ENCODE measurements around the gene MTA3.
A peak's percentile ranks its signal among the peaks of the same experiment; 100 is the strongest.

MTA3 gene

DNA sequence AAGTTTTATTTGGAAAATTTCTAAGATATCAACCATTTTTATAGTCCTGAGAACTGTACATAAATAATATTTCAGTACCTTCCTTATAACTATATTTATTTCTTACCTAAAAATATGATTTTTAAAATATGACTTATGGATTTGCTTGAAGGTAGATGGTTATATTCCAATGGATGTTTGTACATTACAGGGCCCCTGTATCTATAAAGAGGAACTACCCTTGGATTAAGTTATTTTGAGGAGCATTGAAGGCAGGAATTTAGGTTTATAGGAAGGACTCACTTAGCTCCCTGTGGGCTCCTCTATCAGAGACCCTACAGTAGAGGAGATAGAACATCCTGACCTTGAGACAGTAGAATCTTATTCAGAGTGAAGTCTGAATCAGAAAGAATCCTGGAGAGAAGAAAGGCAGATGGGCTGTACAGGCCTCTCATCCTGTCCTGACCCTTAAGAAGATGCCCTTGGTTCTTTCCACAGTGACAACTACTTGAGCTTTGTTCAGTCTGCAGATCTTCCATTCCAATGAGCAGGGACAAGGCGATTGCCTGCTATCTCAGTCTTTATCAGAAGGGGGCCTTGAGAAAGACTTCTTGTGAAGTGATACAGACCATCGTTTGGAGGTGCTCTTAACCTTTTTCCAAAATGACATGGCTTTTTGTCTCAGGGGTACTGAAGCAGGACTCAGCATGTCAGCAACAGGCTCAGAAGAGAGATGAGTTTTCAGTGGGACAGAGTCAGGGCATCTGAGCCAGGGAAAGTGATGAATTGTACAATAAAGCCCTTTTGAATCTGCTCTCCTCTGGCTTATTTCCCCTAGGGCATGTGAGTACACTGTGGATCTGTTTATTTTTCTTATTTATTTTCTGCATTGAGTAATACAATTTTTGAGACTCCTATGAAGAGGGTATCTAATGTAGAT is 174.6 kb downstream of the MTA3 start:
- peak; percentile 39 for DNase-seq

GRCh38 chr2:42743659-42743990 is 175.2 kb downstream of the MTA3 start:
- no peak for DNase-seq

GRCh38 chr2:42744545-42745082 is 176.2 kb downstream of the MTA3 start:
- DNase-seq: no peak

DNA sequence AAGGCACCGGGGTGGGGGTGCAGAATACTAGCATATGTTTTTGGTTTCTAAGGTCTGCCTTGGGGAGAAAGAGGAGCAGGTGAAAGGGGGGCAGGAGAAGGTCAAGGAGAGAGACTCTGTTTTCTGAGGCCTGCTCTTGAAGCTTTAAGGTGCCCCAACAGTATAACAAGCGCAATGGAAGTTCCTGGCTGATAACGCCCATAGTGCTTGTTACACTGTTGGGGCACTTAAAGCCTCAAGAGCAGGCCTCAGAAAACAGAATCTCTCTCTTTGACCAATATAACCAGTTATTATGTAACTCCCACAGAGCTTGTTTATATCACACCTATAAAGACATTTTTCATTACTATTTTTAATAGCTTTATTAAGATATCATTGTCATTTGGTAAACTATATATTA is 179.0 kb downstream of the MTA3 start:
- no peak for DNase-seq

- no peak for DNase-seq
Observed at GRCh38 chr2:42748840-42749239, 180.4 kb downstream of the MTA3 start.

DNA sequence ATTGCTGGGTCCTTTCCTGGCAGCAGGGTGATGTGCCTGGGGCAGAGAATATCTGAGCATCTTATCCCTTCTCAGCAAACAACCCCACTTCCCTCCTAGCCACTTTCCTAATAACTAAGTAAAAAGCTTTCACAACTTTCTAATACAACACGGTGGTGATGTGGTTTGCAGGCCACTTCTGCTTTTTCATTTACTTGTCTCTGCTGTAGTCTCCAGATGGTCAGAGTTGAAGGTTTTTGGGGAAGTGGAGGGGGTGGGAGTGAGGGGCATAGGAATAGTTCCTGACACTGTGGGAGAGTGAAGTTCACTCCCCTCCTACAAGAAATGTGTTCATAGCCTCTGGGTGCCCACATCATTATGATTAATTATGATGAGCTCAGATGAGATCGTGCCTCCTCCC is 183.9 kb downstream of the MTA3 start:
- no peak for DNase-seq

GRCh38 chr2:42752816-42753813 is 184.7 kb downstream of the MTA3 start:
- DNase-seq: no peak

GRCh38 chr2:42754021-42754775 is 185.8 kb downstream of the MTA3 start:
- DNase-seq: no peak

DNA sequence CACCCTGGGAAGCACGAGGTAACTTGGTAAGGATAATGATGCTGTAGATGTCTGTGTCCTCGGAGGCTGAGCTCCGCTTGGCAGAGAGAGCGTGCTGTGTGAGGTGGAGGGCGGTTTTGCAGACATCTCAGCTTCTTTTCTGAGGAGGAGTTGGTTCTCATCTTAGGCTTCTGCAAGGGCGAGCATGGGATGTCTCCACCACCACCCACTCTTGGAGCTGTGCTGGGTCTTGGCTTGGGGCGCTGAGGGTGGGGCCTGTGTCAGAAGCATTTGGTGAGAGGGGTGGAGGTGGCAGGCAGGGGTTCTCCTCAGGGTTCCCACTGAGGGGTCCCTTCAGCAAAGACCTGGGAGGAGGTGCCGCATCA is 186.3 kb downstream of the MTA3 start:
- DNase-seq: no peak

GRCh38 chr2:42755191-42755880 is 186.9 kb downstream of the MTA3 start:
- peak; percentile 52 for DNase-seq

- DNase-seq: no peak
Observed at GRCh38 chr2:42756150-42756775, 187.8 kb downstream of the MTA3 start.

GRCh38 chr2:42756966-42757513 is 188.6 kb downstream of the MTA3 start:
- peak; percentile 32 for DNase-seq

DNA sequence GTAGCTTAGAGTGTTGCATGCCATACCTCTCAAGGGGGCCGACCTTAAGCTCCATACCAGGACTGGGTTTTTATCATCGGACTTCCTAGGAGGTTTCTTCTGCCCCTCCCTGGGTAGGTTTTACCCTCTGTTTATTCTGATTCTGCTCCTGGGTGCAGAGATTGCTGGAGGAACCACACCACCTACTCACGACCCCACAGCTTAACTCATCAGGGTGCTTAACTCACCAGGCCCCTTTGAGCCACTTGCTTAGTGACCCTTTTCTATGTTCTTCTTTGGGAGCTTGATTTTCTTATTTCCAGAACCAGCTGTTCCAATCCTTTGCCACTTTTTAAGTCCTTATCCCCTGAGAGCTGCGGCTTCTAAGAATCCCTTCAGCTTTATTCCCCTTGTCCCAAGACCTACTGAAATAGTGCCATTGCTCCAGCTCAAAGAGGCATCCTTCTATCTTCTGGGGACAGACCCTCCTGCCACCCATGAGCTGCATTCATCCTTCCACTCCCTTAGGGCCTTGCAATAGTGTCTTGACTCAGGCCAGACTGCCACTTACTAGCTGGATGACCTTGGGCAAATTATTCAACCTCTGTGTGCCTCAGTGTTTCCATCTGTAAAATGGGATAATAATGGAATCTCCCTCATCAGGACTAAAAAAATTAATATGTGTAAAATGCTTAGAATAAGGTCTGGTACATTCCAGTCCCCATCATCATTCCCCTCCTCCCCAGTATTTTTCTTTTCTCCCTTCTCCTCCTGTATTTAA is 189.7 kb downstream of the MTA3 start:
- no peak for DNase-seq

DNA sequence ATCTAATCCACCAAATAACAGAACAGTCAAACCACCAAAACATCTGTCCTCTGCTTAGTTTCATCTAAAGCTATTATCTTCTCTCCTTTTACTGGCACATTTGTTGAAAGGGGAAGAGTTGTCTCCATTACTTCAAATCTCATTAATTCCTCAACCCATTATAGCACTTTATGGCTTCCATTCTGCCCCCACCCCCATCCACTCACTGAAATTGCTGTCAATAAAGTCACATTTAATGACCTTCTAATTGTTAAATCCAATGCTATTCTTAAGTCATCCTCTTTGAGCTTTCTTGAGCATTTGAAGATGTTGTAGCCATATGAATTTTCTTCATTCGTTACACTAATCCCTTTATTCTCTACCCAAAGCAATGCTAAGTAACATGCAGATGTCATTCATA is 190.3 kb downstream of the MTA3 start:
- DNase-seq: no peak

DNA sequence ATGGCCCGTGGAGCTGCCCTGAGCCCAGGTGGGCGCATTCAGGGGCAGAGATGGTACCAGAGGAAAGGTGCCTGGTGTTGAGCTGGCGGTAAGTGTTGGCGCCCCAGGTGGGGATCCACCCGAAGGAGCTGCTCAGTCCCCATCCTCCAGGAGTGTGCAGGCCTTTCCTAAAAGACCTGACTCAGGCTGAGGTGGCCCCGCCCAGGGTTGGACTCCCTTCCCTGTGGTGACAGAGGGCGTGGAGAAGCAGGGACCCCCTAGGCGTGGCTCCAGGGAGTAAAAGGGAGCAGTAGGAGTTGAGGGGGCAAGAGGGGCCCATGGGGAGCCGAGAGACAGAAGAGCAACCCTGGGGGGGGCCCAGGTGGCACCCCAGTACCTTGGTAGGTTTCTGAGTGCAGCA is 193.1 kb downstream of the MTA3 start:
- DNase-seq: no peak

DNA sequence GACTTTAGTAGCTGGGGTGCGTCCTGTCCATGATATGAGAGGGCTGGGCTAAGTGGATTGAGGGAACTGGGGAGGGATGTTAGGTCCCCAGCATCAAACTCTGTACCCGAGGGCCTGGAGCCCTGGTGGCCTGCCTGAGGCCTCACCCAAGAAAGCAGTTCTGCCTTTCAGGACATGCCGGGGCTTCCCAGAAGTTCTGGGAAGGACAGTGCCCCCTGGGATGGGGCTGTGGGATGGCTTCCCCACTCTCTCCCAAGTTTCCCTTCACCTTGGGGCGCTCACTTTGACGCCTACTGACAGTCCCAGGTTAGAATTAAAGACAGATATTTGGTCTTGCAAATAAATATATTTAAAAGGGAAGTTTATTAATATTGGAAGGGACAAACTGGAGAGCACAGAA is 193.7 kb downstream of the MTA3 start:
- DNase-seq: no peak

DNA sequence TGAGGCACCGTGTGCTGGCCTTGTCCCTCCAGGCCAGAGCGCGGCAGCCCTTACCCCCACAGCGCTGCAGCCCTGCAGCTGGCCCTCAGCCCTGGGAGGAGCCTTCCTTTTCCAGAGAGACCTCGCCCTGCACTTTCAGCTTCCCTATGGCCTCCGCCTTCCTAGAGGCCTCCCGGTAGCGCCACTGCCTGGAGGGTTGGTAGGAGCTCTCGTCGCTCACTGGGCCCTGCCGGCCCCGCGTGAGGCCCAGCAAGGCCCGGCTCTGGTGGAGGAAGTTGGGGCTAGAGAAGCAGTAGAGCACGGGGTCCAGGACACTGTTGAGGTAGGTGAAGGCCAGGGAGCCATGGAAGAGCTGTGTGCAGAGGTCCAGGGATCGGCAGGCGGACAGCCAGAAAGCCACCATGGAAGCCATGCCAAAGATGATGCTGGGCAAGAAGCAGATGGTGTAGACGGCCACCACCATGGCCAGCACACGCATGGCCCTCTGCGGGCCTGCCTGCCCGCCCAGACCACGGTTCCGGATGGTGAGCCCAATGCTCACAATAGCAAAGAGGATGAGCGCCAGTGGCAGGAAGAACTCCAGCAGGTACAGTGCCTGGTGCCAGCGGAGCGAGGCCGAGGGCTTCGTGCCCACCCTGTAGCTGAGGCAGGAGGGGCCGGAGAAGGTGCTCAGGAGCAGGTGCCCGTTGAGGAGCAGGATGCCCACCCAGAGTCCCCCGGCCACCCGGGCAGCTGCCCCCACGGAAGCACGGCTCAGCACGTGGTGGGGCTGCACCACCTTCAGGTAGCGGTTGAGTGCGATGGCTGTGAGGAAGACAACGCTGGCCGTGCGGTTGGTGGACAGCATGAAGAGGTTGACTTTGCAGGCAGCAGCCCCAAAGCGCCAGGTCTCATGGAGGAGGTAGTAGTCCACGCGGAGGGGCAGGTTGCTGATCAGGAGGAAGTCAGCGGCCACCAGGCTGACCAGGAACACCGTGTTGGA is 194.7 kb downstream of the MTA3 start:
- DNase-seq: no peak

DNA sequence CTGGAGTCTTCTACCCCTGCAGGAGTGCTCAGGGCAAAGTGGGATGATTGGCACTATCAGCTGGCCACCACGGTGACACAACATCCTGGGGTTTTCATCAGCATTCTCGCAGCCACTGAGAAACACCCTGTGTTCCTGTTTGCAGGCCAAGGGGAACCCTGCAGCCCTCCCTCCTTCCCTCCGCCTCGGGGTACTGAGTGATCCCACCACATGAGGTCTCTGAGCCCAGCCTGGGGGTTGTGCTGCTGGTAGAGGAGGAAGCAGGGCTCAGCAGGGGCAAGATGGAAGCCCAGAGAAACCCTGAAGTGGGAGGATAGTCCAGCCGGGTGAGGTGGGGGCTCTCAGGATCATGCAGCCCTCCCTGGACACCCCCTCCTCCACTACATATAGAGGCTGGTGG is 195.7 kb downstream of the MTA3 start, which contains the start of gene OXER1:
Gene OXER1, minus strand, starts transcription at position 40 of the 400 bp plus-strand sequence. CDS start 73 bp downstream, outside the sequence.
- no peak for DNase-seq

DNA sequence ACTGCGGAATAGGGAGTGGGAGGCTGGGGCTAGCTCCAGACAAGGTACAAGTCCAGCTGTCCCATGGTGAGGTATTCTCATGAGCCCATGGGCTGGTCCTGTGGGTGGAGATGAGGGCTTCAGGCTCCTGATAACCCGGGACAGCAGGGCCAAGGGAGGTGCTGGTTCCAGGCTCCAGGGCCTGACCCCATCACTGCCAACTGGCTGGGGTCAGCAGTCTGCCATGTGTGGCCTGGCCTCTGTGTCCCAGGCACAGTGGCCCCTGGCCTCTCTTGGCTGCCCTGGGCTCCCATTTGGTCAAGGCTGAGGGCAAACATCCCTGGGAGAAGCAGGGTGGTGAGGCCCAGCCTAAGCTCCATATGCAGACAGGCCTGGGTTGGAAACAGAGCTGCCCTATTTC is 196.5 kb downstream of the MTA3 start:
- DNase-seq: no peak

All from EL (cell line).